HG02981 (cell line): ENCODE data around the gene SSBP4.

Source experiments
- ATAC-seq: cut with Tn5 transposase; IDR thresholded peaks from one replicate; pipeline ENCODE4 v1.9.1; 2021; ENCODE audit warnings: mild to moderate bottlenecking, moderate library complexity; ENCODE audit not compliant: unreplicated experiment

SSBP4 gene

GRCh38 chr19:18419699-18420460 is 682 bp downstream of the SSBP4 start:
- peak; percentile 1 for ATAC-seq

- no peak for ATAC-seq
Measured at GRCh38 chr19:18420930-18421329, 1.7 kb downstream of the SSBP4 start.

GRCh38 chr19:18421371-18421959 is 2.3 kb downstream of the SSBP4 start:
- no peak for ATAC-seq

GRCh38 chr19:18422530-18423191 is 3.5 kb downstream of the SSBP4 start:
- no peak for ATAC-seq

- ATAC-seq = no peak
Measured at GRCh38 chr19:18423258-18424020, 4.2 kb downstream of the SSBP4 start.

GRCh38 chr19:18424122-18424889 is 5.1 kb downstream of the SSBP4 start:
- ATAC-seq = no peak

- no peak for ATAC-seq
Measured at GRCh38 chr19:18424890-18425514, 5.8 kb downstream of the SSBP4 start.

- ATAC-seq = no peak
Measured at GRCh38 chr19:18425515-18426415, 6.6 kb downstream of the SSBP4 start.

GRCh38 chr19:18426416-18426767 is 7.2 kb downstream of the SSBP4 start:
- ATAC-seq = no peak

- ATAC-seq = no peak
Measured at GRCh38 chr19:18427080-18427742, 8.0 kb downstream of the SSBP4 start.

GRCh38 chr19:18427743-18428113 is 8.5 kb downstream of the SSBP4 start:
- ATAC-seq = no peak

- no peak for ATAC-seq
Measured at GRCh38 chr19:18428173-18428786, 9.1 kb downstream of the SSBP4 start.

GRCh38 chr19:18428787-18429674 is 9.8 kb downstream of the SSBP4 start:
- peak; percentile 54 for ATAC-seq

GRCh38 chr19:18429717-18430416 is 10.7 kb downstream of the SSBP4 start:
- no peak for ATAC-seq

- ATAC-seq = no peak
Measured at GRCh38 chr19:18430417-18431144, 11.4 kb downstream of the SSBP4 start.
